GDM1 (cell line): ENCODE data around the gene SENP3.

ENCODE experiments used
- DNase-seq: peaks from one replicate; lab custom pipeline; 2025; lab: John Stamatoyannopoulos, UW

Gene SENP3

GRCh38 chr17:7577327-7578199 lies 15.8 kb downstream of the SENP3 start:
- DNase-seq = no peak

DNA sequence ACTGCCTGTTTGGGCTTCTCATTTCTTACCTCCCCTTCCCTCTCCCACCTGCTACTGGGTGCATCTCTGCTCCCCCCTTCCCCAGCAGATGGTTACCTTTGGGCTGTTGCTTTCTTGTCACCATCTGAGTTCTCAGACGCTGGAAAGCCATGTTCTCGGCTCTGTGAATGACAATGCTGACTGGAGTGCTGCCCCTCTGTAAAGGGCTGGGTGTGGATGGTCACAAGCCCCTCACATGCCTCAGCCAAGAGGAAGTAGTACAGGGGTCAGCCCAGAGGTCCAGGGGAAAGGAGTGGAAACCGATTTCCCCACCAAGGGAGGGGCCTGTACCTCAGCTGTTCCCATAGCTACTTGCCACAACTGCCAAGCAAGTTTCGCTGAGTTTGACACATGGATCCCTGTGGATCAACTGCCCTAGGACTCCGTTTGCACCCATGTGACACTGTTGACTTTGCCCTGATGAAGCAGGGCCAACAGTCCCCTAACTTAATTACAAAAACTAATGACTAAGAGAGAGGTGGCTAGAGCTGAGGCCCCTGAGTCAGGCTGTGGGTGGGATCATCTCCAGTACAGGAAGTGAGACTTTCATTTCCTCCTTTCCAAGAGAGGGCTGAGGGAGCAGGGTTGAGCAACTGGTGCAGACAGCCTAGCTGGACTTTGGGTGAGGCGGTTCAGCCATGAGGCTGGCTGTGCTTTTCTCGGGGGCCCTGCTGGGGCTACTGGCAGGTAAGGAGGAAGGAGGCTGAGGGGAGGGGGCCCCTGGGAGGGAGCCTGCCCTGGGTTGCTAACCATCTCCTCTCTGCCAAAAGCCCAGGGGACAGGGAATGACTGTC lies 17.5 kb downstream of the SENP3 start, which contains the start of gene CD68:
Gene CD68 (plus strand): TSS at position 638 of the 833 bp plus-strand sequence. CDS start 40 bp downstream, at position 678.
- DNase-seq = peak; percentile 48

DNA sequence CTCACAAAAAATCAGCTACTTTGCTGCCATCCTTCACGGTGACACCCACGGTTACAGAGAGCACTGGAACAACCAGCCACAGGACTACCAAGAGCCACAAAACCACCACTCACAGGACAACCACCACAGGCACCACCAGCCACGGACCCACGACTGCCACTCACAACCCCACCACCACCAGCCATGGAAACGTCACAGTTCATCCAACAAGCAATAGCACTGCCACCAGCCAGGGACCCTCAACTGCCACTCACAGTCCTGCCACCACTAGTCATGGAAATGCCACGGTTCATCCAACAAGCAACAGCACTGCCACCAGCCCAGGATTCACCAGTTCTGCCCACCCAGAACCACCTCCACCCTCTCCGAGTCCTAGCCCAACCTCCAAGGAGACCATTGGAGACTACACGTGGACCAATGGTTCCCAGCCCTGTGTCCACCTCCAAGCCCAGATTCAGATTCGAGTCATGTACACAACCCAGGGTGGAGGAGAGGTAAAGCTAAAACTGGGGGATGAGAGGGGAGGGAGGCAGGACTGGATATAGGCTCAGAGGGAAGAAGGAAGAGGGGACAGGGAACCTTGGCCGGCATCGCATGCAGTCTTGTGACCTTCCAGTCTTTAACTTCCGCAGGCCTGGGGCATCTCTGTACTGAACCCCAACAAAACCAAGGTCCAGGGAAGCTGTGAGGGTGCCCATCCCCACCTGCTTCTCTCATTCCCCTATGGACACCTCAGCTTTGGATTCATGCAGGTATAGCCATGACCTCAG lies 18.3 kb downstream of the SENP3 start:
- DNase-seq = no peak

DNA sequence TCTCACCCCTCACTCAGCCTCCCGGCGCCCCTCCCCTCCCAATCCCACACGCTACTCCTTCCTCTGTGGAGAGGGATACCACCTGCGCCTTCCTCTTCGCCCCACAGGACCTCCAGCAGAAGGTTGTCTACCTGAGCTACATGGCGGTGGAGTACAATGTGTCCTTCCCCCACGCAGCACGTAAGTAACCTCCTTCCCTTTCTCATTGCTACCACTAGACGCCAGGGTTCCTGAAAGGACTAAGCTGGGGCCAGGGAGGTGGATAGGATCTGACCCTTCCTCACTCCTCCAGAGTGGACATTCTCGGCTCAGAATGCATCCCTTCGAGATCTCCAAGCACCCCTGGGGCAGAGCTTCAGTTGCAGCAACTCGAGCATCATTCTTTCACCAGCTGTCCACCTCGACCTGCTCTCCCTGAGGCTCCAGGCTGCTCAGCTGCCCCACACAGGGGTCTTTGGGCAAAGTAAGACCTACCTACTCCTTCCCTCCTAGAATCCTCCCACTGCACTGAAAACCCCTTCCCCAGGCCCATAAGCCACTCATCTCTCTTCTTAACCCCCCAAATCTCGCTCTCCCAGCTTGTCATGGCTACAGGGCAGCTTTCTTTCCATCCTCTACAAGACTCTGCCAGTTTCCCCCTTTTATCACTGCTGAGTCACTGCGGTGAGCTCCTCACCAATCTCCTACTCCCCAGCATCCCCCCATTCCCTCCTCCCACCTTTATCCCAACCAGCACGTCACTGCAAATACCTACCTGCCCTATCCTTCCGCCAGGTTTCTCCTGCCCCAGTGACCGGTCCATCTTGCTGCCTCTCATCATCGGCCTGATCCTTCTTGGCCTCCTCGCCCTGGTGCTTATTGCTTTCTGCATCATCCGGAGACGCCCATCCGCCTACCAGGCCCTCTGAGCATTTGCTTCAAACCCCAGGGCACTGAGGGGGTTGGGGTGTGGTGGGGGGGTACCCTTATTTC lies 19.2 kb downstream of the SENP3 start:
- no peak for DNase-seq

DNA sequence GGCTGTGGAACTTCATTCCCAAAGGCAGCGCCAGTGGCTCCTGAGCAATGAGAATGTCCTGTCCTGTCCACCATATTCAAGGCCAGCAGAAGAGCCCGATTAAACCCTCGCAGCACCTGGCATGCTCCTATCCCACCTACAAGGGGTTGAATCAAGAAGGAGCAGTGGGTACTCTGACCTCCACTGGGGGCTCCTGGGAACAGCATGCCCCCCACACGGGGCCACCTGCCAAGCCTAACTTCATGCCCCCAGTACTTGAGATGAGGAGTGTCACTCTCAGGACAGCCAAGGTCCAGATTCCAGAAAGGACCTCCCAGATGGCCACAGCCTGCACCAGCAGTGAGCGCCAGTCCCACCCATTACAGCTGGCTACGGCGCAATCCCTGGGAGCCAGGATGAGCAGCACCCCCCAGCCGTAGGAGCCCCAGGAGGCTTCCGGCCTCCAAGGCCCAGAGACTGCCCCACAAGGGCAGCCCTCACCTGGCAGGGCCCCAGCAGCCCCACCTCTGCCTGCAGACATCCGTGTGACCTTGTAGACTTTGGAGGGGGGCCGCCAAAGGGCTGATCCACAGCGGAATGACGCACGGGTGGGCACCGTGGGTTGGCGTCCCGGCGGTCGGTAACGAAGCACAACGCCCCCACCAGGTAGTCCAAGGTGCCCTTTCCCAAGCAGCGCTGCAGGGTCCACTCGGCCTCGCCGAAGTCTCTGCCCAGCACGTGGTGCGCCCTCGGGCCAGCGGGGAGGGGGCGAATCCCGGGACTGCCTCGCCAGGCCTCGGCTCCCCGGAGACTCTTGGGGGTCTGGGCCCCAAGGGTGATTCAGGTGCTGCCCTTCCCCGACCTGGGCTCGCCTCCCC lies 20.9 kb downstream of the SENP3 start:
- no peak for DNase-seq

DNA sequence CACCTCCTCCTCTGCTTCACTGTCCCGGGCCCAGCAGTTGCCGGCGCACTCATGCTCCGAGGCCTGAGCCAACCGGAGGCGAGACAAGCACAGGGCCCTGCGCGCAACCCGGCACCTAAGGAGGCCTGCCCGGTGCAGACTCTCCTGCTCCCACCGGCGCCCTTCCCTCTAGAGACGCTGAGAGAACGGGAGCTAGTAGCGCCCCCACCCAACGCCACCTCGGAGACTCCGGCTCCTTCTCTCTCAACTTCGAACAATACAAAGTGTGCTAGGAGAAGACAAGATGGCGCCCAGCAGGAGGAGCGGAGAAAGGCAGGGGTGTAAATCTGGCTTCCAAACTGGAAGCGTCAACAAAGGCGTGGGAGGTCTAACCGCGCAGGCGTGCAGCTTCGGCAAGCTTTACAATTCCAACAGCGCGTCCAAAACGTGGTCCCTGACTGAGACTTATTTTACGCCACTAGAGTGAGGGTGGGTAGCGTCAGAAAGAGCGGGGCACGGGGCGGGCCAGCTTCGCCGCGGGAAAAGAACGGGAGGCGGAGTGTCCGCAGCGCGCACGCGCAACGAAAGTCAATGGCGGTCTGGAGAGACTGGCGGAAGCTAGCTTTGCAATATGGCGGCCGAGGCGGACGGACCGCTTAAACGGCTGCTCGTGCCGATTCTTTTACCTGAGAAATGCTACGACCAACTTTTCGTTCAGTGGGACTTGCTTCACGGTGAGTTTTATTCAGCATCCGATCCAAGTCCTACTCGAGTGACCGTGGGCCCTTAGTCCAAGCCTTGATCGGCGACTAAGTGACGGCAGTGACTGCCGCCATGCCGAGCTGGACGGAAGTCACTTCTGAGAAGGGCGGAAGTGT lies 21.8 kb downstream of the SENP3 start, which contains the start of gene MPDU1:
Gene MPDU1 (plus strand): TSS at position 600 of the 857 bp plus-strand sequence. CDS start 11 bp downstream, at position 611.
- DNase-seq = peak; percentile 92

DNA sequence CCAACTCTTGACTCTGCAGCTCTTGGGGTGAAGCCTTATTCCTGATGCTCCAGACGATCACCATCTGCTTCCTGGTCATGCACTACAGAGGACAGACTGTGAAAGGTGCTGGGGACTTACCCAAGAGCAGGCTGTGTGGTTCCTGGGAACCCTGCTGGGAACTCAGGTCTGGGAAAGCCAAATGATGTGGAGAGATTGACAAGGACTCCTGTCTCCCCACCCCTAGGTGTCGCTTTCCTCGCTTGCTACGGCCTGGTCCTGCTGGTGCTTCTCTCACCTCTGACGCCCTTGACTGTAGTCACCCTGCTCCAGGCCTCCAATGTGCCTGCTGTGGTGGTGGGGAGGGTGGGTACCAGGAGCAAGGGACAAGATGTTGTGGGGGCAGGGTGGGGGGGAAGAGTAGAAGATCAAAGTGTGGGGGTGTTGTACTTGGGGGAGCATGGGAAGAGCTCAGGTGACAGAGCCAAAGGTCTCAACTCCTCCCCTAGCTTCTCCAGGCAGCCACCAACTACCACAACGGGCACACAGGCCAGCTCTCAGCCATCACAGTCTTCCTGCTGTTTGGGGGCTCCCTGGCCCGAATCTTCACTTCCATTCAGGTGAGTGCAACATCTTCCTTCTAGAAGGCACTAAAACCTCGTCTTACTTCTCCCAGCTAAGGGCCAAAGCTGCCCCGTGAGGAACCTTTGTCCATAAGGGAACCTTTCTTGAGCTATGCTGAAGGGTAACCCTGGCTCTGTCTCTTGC lies 25.1 kb downstream of the SENP3 start:
- no peak for DNase-seq

GRCh38 chr17:7587420-7588151 lies 25.9 kb downstream of the SENP3 start:
- no peak for DNase-seq

DNA sequence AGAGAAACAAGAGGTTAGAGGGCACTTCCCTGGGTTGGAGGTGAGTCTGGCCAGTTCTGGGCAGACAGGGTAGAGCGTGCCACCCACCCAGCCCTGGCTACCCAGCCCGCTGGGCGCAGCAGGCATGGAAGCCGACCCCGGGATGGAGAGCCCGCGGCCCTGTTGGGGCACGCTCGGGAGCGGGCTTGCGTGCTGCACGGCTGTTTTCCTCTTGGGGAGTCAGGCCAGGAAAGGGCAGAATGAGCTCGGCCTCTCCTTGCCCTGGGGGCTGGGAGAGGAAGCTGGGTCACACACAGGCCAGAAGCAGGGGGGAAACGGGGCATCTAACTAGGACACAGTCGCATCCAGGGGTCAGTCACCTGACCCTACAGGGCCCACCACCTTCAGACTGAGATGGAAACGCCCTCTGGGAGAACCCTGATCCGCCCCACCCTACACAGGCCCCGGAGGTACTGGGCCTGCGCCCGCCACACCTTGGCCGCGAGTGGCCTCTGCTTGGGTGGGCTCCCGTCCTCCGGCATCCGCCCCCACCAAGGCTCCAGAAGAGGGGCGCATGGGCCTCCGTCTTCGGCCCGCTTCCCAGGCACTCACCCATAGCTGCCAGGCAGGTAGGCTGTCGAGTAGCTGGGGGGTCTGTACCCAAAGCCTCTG lies 27.0 kb downstream of the SENP3 start:
- no peak for DNase-seq

- DNase-seq = no peak
Measured at GRCh38 chr17:7589204-7589868, 27.6 kb downstream of the SENP3 start.

DNA sequence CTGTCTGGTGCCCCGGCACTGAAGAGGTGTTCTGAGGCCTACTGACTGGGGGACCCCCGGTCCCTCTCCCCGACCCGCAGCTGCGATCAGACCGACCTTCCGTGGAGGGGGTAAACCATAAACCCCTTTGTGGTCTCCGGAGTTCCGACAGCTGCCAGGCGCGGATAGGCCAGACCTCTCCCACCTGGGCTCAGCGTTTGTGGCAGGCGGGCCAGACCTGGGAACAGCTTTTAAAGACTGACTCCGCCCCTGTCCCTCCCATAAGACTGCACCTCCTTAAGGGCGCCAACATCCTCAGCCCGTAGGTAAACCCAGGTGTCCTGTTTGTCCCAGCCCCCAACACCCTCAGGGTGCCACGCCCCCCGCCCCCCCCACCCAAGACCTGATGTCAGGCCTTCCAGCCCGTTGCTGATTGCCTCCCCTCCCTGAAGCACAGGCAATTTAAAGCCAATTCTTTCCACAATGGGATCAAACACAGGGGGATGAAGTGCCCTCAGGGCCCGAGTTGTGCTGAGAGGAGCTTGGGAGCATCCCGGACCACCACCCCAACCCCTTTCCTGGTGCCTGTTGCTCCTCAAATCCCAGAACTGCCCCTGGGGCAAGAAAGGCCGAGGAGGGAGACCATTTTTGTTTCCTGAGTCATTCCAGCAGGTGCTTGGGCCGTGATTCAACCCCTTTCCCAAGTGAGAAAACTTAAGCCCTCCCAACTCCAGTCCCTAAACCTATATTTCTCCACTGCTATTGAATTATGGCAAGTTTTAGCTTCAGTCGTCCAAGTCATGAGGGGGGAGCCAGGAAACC lies 28.4 kb downstream of the SENP3 start, which contains the start of gene SOX15:
Gene SOX15 (minus strand): TSS at position 204 of the 801 bp plus-strand sequence. CDS start 418 bp downstream, outside the sequence.
- no peak for DNase-seq

DNA sequence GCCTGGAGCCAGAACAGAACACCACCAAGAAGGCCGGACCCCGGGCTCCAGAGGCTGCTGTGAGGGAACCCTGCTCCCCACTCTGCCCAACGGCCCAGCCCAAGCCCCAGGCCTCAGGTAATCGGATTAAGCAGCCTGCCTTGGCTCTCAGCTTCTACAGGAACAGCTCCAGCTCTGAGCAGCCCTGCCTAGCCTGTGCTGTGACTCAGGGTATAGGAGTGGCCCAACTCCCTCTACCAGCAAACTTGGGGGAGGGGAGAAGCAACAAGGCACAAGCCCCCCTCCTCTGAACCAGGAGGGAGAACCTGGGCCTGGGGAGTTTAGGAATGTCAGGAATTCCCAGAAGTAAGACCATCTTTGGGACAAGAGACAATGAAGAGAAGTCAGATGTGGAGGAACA lies 29.0 kb downstream of the SENP3 start:
- no peak for DNase-seq

GRCh38 chr17:7591596-7591995 lies 29.9 kb downstream of the SENP3 start:
- no peak for DNase-seq

GRCh38 chr17:7592422-7593021 lies 30.8 kb downstream of the SENP3 start:
- DNase-seq = no peak

DNA sequence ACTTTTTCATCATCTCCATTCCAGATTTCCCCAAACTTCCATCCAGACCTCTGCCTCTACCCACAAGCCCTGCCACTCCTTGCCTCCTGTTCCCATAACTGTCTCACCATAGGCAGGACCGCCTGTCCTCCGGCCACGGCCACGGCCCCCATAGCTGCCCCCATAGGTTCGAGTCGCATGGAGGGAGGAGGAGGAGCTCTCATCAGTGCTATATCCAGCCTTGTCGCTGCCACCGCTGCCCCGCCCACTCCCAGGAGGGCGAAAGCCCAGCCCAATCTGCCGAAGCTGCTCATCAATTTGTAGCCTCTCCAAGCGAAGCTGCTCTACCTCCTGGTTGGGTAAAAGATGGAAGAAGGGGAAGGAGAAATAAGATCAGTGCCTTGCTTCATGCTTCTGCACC lies 31.6 kb downstream of the SENP3 start:
- no peak for DNase-seq
